Neural progenitor cell (in vitro differentiated cells): Measurements from ENCODE around the gene PRSS33.

ENCODE experiments used
- CTCF ChIP-seq: fragments of 200-600 bp; sonication (generic); IDR thresholded peaks from 2 replicates; pipeline ENCODE4 v1.5.1; 2017; ENCODE audit warnings: antibody characterized with exemption, mild to moderate bottlenecking
- EZH2 ChIP-seq: fragments of 200-600 bp; sonication (generic); IDR thresholded peaks from 2 replicates; pipeline ENCODE4 v1.6.1; 2017; ENCODE audit warnings: antibody characterized with exemption, mild to moderate bottlenecking, moderate library complexity
- EZH2phosphoT487 ChIP-seq: fragments of 200-600 bp; sonication (generic); IDR thresholded peaks from 2 replicates; pipeline ENCODE4 v1.6.1; 2017; ENCODE audit warnings: antibody characterized with exemption

- no peak for TF ChIP-seq EZH2phosphoT487
- no peak for TF ChIP-seq CTCF
- TF ChIP-seq EZH2: no peak
Measured at GRCh38 chr16:2792940-2793339, 5.6 kb upstream of the PRSS33 start.
